Activated CD8-positive, alpha-beta T cell treated with anti-CD3 and anti-CD28 coated beads for 36 hours (primary cell): ENCODE measurements around the gene NHLRC2. TPM values are rescaled to one million over a fixed set of nuclear protein-coding genes. Genes with fewer than 3 reads are reported as not detected.

ENCODE experiments used
- ATAC-seq: fragments of 200-7000 bp; cut with Tn5 transposase; one replicate; pipeline ENCODE4 v1.10.0; 2021; ENCODE audit warnings: mild to moderate bottlenecking, moderate library complexity
- CTCF ChIA-PET: fragments of 350-600 bp; sonication (Branson Sonifier 250); formaldehyde crosslinking; loops from one replicate; lab custom pipeline; 2021; ENCODE audit warnings: antibody characterized with exemption; lab: Charles Lee
- POLR2A ChIA-PET: fragments of 350-600 bp; sonication (Branson Sonifier 250); formaldehyde crosslinking; loops from one replicate; lab custom pipeline; 2021; ENCODE audit warnings: antibody characterized with exemption; lab: Charles Lee
- DNase-seq: peaks from one replicate; pipeline ENCODE4 v3.0.0-alpha.2; 2020
- H3K27ac Mint-ChIP-seq: one replicate; pipeline ENCODE4 v1.8.0; 2021; ENCODE audit warnings: mild to moderate bottlenecking, mixed read lengths
- H3K27me3 Mint-ChIP-seq: one replicate; pipeline ENCODE4 v1.8.0; 2021; ENCODE audit warnings: mixed read lengths
- H3K36me3 Mint-ChIP-seq: one replicate; pipeline ENCODE4 v1.8.0; 2021; ENCODE audit warnings: low read depth, mixed read lengths
- H3K4me1 Mint-ChIP-seq: one replicate; pipeline ENCODE4 v1.8.0; 2021; ENCODE audit warnings: low read depth, mixed read lengths
- H3K4me3 Mint-ChIP-seq: one replicate; pipeline ENCODE4 v1.8.0; 2021; ENCODE audit warnings: mild to moderate bottlenecking, moderate library complexity, mixed read lengths
- H3K9me3 Mint-ChIP-seq: one replicate; pipeline ENCODE4 v1.8.0; 2021; ENCODE audit warnings: mixed read lengths
- CTCF ChIP-seq: fragments of 200-600 bp; IDR thresholded peaks from one replicate; pipeline ENCODE4 v1.8.0; 2022; ENCODE audit warnings: antibody characterized with exemption, mild to moderate bottlenecking
- intact Hi-C: fragments of 100-400 bp; cut with micrococcal nuclease; formaldehyde crosslinking; loops from one replicate; pipeline ENCODE4 v1.10.0; 2022
- total RNA-seq, 2 experiments: library from RNA; stranded (reverse); gene quantifications; one replicate each; pipeline ENCODE4 v1.2.3, GENCODE V29; 2021

Gene NHLRC2
- total RNA-seq, 2 experiments from 2014 or later, result 23.0 to 23.9 TPM

DNA sequence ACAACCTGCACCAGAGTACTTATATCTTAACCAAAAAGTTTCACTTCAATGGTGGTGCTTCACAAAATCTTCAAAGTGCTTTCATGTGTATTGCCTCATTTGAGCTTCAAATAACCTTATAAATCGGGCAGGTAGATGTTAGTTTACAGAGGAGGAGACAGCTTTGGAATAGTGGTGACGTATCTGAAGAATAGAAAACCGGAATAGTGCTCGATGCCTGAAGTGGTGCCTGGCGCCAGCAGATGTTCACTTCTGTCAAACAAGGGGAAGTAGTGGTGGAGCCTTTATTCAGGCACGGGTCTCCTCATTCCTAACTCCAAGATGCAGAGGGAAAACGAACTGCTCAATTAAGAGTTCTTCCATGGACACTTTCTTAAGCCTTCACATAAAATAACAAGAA is 58.1 kb downstream of the NHLRC2 start:
- CTCF ChIA-PET, result no interaction called here

GRCh38 chr10:113914956-113915355 is 60.5 kb downstream of the NHLRC2 start:
- POLR2A ChIA-PET, result no interaction called here
- CTCF ChIA-PET, result no interaction called here
- H3K4me3 Mint-ChIP-seq, result no peak overlapping the region
- no peaks in the 10 kb centered on the region for H3K27me3 Mint-ChIP-seq
- TF ChIP-seq CTCF, result no peak
- no peak for DNase-seq
- no peak overlapping the region for H3K27ac Mint-ChIP-seq
- H3K36me3 Mint-ChIP-seq, result peaks cover 9% of the 10 kb centered on the region
- H3K4me1 Mint-ChIP-seq, result no peaks in the 10 kb centered on the region
- ATAC-seq, result no peak
- H3K9me3 Mint-ChIP-seq, result no peaks in the 10 kb centered on the region
- intact Hi-C loops, result no loop called here

More for the DNA sequence above, 58.1 kb downstream of the NHLRC2 start:
- POLR2A ChIA-PET, result no interaction called here
- DNase-seq (no peak), ATAC-seq (no peak)
- intact Hi-C loops, result no loop called here
- Mint-ChIP-seq H3K27me3 (no peaks in the 10 kb centered on the region), H3K27ac (no peak overlapping the region), H3K4me3 (no peak overlapping the region), H3K36me3 (peaks cover 5% of the 10 kb centered on the region), H3K9me3 (no peaks in the 10 kb centered on the region), H3K4me1 (no peaks in the 10 kb centered on the region)
- TF ChIP-seq CTCF, result no peak

- H3K9me3 Mint-ChIP-seq, result no peaks in the 10 kb centered on the region
- H3K4me3 Mint-ChIP-seq, result no peak overlapping the region
- H3K27me3 Mint-ChIP-seq, result no peaks in the 10 kb centered on the region
- H3K4me1 Mint-ChIP-seq, result no peaks in the 10 kb centered on the region
- peaks cover 9% of the 10 kb centered on the region for H3K36me3 Mint-ChIP-seq
- ChIA-PET CTCF (no interaction called here), POLR2A (no interaction called here)
- no peak for TF ChIP-seq CTCF
- intact Hi-C loops, result no loop called here
- no peak for ATAC-seq
- no peak for DNase-seq
- no peak overlapping the region for H3K27ac Mint-ChIP-seq
Observed at GRCh38 chr10:113915540-113915939, 61.1 kb downstream of the NHLRC2 start.

- ATAC-seq (no peak), DNase-seq (no peak)
- Mint-ChIP-seq H3K27ac (no peak overlapping the region), H3K27me3 (no peaks in the 10 kb centered on the region), H3K4me3 (no peak overlapping the region), H3K9me3 (no peaks in the 10 kb centered on the region), H3K36me3 (peaks cover 9% of the 10 kb centered on the region), H3K4me1 (no peaks in the 10 kb centered on the region)
- no peak for TF ChIP-seq CTCF
- ChIA-PET POLR2A (interaction anchor here (0.6 kb wide), 1 partner anchor 55 kb away, joined by 3 read pairs; no protein-coding TSS in a partner anchor), CTCF (no interaction called here)
- intact Hi-C loops, result no loop called here
Observed at GRCh38 chr10:113916053-113916452, 61.6 kb downstream of the NHLRC2 start.

GRCh38 chr10:113917636-113918035 is 63.2 kb downstream of the NHLRC2 start:
- H3K27ac Mint-ChIP-seq, result no peak overlapping the region
- no peaks in the 10 kb centered on the region for H3K9me3 Mint-ChIP-seq
- no peak overlapping the region for H3K4me3 Mint-ChIP-seq
- peaks cover 3% of the 10 kb centered on the region for H3K27me3 Mint-ChIP-seq
- POLR2A ChIA-PET, result no interaction called here
- intact Hi-C loops, result no loop called here
- H3K4me1 Mint-ChIP-seq, result no peaks in the 10 kb centered on the region
- TF ChIP-seq CTCF, result no peak
- ATAC-seq (no peak), DNase-seq (no peak)
- peaks cover 9% of the 10 kb centered on the region for H3K36me3 Mint-ChIP-seq
- CTCF ChIA-PET, result no interaction called here
